ENCODE measurements around the gene CRYBB1. TPM values are rescaled to one million over a fixed set of nuclear protein-coding genes. Genes with fewer than 3 reads are reported as not detected.

CRYBB1 gene
- polyA plus RNA-seq, 3 donors from 2014 or later = not detected

DNA sequence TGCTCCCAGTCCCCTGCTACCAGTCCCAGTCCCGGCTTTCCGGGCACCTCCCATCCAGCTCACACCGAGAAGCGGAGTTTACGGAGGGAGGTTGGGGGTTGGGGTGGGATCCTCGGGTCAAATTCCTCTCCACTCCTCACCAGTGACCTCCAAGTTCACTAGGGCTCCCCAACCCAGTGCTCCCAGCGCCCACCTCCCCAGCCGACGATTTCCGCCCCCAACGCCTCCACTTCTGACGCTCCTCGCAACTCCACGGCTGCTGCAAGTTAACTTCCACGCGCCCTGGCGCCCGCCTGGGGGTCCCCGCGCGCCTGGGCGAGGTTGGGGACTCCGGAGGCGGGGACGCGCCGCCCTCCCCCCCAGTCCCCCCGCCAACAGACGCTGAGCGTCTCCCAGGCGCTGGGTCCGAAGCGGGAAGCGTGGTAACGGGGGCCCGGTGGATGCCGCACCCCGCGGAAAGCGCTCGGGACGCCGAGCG lies 28.4 kb downstream of the CRYBB1 start:
- H3K4me1 Mint-ChIP-seq = peaks cover 86 to 88% of the 10 kb centered on the region in 2 donors
- peak overlapping the region; percentile 91 to 97 (median 95) for H3K27ac Mint-ChIP-seq
- peaks cover 5 to 15% (median 14%) of the 10 kb centered on the region in 3 donors for H3K27me3 Mint-ChIP-seq (ENCODE audit: low read depth in 3 of 3)
- DNase-seq = peak; percentile 36 to 51 (median 45)
- peak overlapping the region; percentile 91 to 98 (median 96) for H3K4me3 Mint-ChIP-seq
- H3K36me3 Mint-ChIP-seq = peaks cover 8 to 12% (median 11%) of the 10 kb centered on the region in 3 donors
- no peaks in the 10 kb centered on the region for H3K9me3 Mint-ChIP-seq

DNA sequence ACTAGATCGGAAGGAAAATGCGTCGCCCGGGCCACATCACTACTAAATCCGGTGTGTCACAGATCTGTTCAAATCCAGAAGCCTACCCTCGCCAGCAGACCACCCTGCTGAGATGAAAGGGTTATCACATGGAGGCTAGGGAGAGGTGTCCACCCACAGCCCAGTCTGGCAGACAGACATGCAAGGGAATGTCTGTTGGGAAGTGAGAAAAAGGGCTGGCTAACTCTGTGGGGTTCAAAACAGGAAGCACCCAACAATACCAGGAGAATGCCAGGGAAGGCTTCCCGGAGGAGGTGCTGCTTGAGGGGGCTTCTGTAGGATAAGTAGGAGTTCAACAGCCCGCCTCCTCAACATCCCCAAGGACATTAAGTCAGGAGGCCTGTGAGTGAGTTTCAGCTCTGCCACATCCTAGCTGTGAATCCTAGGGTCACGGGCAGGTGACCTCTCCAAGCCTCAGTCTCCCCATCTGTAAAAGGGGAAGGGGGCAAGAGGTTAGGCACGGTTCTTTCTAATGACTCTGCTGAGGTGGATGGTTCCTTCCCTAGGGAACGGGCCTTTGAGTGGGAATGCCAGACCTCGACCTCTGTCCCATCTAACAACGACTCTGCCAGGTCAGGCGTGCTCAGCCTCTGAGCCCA lies 29.0 kb downstream of the CRYBB1 start:
- Mint-ChIP-seq H3K27ac (peak overlapping the region; percentile 91 to 97 (median 95)), H3K27me3 (ENCODE audit: low read depth in 3 of 3) (peaks cover 5 to 16% (median 16%) of the 10 kb centered on the region in 3 donors), H3K4me1 (peaks cover 86 to 88% of the 10 kb centered on the region in 2 donors), H3K4me3 (peak overlapping the region; percentile 91 to 98 (median 96)), H3K9me3 (no peaks in the 10 kb centered on the region), H3K36me3 (peaks cover 11 to 12% (median 12%) of the 10 kb centered on the region in 3 donors)
- DNase-seq = no peak

DNA sequence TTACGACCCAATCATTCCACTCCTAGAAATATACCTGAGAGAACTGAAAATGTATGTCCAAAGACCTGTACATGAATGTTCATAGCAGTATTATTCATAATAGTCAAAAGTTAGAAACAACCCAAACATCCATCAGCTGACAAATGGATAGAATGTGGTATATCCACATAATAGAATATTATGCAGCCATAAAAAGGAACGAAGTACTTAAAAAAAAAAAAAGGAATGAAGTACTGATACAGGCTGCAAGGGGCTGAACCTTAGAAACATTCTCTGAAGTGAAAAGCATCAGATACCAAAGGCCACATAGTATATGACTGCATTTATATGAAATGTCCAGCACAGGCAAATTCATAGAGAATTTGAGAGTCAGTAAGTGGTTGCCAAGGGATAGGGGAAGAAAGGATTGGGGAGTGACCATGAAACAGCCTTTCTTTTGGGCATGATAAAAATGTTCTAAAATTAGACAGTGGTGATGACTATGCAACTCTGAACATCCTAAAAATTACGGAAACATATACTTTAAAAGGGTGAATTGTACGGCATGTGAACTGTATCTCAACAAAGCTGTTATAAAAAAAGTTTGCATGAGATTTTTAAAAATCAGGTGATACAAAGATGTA lies 29.7 kb downstream of the CRYBB1 start:
- peak overlapping the region; percentile 91 to 97 (median 95) for H3K27ac Mint-ChIP-seq
- H3K36me3 Mint-ChIP-seq = peaks cover 11 to 13% (median 12%) of the 10 kb centered on the region in 3 donors
- H3K4me1 Mint-ChIP-seq = peaks cover 86 to 88% of the 10 kb centered on the region in 2 donors
- H3K9me3 Mint-ChIP-seq = no peaks in the 10 kb centered on the region
- DNase-seq = no peak
- peaks cover 5 to 16% (median 16%) of the 10 kb centered on the region in 3 donors for H3K27me3 Mint-ChIP-seq (ENCODE audit: low read depth in 3 of 3)
- H3K4me3 Mint-ChIP-seq = peak overlapping the region; percentile 91 to 98 (median 96)

DNA sequence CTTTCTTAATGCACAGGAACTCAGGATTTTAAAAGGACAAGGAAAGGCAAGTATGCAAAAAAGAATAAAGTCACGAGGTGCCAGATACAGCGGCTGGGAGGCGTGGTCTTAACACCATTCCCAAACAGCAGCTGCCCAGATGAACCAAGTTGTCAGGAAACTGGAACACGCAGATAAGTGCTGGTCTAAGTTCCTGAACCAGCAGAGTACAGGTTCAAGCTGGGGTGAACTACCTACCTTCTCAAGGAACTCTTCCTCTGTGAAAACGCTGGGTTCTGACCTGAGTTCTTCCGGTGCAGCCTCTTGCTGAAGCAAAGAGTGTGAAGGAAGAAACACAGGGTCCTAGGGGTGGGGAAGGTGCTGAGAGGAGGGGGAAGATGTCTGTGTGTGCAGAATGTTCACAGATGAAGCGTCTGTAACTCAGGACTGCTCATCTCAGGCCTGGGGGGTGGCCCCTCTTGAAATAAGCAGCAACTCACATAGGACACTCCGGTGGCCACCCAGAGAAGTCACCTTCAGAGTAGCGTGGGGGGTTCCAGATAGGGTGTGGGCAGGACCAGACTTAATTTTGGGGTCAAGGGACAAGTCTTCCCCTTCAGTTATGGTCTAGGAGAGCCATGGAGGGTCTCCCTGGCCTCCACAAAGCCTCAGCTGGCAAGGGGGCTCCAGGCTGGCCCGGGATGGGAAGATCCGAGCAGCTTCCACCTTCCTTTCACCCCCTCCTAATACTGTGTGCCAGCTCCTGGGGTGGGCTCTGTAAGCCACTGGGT lies 31.1 kb downstream of the CRYBB1 start:
- Mint-ChIP-seq H3K9me3 (no peaks in the 10 kb centered on the region), H3K4me1 (peaks cover 85 to 87% of the 10 kb centered on the region in 2 donors)
- DNase-seq = peak; percentile 44 to 52 (median 50)

DNA sequence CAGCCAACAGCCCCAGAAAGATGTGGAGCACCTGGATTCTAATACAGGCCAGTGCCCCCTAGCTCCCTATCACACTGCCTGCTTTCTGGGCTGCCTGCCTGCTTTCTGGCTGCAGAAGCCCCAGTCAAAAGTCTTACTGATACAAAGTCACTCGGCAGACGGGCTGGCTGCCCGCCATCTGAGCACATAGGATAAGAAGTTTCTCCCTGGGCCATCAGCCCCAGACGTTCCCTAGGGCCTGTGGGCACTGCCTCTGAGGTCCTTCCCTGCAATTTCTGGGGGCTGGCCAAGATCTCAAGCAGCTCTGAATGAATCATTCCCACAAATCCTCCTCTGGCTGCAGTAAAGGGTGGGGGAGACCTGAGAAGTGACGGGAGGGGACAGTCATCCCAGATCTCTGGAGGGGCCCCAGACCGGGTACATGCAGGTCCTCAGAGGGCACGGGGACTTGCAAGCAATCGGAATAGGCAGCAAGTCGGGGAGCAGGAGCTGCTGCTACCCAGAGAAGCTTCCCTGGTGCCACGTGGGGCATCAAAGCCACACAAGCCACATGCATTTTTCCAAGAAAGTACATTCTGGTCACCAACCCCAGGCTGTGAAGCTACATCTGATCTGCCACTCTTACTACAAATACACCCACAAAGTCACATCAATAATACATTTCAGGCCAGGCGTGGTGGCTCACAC lies 32.6 kb downstream of the CRYBB1 start:
- no peak for DNase-seq
- H3K4me1 Mint-ChIP-seq = peaks cover 87 to 90% of the 10 kb centered on the region in 2 donors
- H3K27me3 Mint-ChIP-seq (ENCODE audit: low read depth in 3 of 3) = peaks cover 0 to 8% (median 6%) of the 10 kb centered on the region in 3 donors

More for the DNA sequence above, 31.1 kb downstream of the CRYBB1 start:
- peak overlapping the region; percentile 86 to 96 (median 89) for H3K4me3 Mint-ChIP-seq
- peaks cover 0 to 12% (median 7%) of the 10 kb centered on the region in 3 donors for H3K27me3 Mint-ChIP-seq (ENCODE audit: low read depth in 3 of 3)
- peaks cover 11 to 18% (median 13%) of the 10 kb centered on the region in 3 donors for H3K36me3 Mint-ChIP-seq
- H3K27ac Mint-ChIP-seq = peak overlapping the region; percentile 92 to 97 (median 95)

DNA sequence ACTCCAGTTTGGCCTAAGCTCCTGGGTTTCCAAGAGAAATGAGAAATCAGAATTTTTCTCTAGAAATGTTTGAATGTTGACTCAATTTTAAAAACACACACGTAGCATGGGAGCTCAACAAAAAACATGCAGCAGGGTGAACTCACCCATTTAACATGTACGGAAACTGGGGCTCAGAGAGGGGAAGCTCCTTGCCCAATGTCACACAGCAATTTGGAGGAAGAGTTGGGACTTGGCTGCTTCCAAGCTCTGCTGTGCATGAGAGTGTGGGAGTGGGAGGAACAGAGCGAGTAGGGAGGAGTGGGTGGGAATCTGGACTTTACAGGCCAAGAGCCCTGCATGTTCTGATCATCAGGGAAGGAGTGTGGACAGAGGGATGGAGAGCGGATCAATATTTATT lies 33.8 kb downstream of the CRYBB1 start:
- Mint-ChIP-seq H3K36me3 (peaks cover 18 to 36% (median 23%) of the 10 kb centered on the region in 3 donors), H3K4me3 (peak overlapping the region; percentile 82 to 91 (median 87)), H3K9me3 (no peaks in the 10 kb centered on the region), H3K27me3 (ENCODE audit: low read depth in 3 of 3) (peaks cover 0 to 5% (median 4%) of the 10 kb centered on the region in 3 donors), H3K27ac (peak overlapping the region; percentile 92 to 97 (median 95)), H3K4me1 (peaks cover 95 to 99% of the 10 kb centered on the region in 2 donors)
- no peak for DNase-seq

More for the DNA sequence above, 32.6 kb downstream of the CRYBB1 start:
- no peaks in the 10 kb centered on the region for H3K9me3 Mint-ChIP-seq
- H3K27ac Mint-ChIP-seq = peak overlapping the region; percentile 92 to 97 (median 95)
- peaks cover 18 to 30% (median 23%) of the 10 kb centered on the region in 3 donors for H3K36me3 Mint-ChIP-seq
- peak overlapping the region; percentile 82 to 91 (median 87) for H3K4me3 Mint-ChIP-seq

DNA sequence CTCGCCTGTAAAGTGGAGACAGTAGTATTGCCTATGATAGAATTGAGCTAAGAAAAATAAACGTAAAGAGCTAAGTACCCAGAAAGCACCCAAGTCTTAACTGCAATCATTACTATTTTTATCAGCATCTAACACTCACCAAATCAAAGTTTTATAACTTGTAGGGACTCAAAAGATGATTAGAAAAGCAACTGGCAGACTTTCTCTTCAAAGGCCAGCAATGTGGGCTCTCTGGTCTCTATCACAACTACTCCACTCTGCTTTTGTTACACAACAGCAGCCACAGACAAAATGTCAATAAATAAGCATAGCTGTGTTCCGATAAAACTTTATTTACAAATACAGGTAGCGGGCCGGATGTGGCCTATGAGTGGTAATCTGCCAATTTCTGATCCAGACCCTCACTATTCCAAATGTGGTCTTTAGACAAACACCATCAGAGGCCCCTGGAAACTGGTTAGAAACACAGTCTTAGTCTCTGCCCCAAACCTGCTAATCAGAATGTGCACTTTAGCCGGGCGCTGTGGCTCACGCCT lies 36.1 kb downstream of the CRYBB1 start:
- Mint-ChIP-seq H3K9me3 (no peaks in the 10 kb centered on the region), H3K36me3 (peaks cover 12 to 32% (median 18%) of the 10 kb centered on the region in 3 donors), H3K27me3 (ENCODE audit: low read depth in 3 of 3) (peaks cover 1 to 7% (median 2%) of the 10 kb centered on the region in 3 donors), H3K27ac (peak overlapping the region; percentile 19 to 97 (median 92)), H3K4me1 (peaks cover 92 to 93% of the 10 kb centered on the region in 2 donors), H3K4me3 (peak overlapping the region in 3 of 5 donors; percentile 23 to 81 (median 62))
- no peak for DNase-seq

DNA sequence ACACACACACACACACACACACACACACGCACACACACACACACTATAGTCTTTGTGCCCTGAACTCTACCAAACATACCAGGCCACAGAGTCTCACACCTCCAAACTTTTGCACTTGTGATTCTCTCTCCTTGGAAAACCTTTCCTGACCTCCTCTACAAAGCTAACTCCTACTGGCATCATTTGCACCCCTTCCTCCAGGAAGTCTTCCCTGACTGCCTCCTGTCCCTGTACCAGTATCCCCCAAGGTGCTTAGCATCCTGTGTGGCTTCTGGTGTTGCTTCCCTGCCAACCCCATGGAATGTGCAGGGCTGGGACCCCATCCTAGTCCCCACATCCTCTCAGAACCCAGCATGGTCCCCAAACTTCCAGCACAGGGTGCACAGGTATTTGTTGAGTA lies 36.8 kb downstream of the CRYBB1 start:
- peaks cover 12 to 39% (median 23%) of the 10 kb centered on the region in 3 donors for H3K36me3 Mint-ChIP-seq
- H3K27ac Mint-ChIP-seq = peak overlapping the region; percentile 90 to 97 (median 95)
- H3K4me1 Mint-ChIP-seq = peaks cover 92 to 93% of the 10 kb centered on the region in 2 donors
- H3K27me3 Mint-ChIP-seq (ENCODE audit: low read depth in 3 of 3) = peaks cover 1 to 8% (median 2%) of the 10 kb centered on the region in 3 donors
- peak overlapping the region; percentile 60 to 81 (median 68) for H3K4me3 Mint-ChIP-seq
- no peaks in the 10 kb centered on the region for H3K9me3 Mint-ChIP-seq
- DNase-seq = no peak

DNA sequence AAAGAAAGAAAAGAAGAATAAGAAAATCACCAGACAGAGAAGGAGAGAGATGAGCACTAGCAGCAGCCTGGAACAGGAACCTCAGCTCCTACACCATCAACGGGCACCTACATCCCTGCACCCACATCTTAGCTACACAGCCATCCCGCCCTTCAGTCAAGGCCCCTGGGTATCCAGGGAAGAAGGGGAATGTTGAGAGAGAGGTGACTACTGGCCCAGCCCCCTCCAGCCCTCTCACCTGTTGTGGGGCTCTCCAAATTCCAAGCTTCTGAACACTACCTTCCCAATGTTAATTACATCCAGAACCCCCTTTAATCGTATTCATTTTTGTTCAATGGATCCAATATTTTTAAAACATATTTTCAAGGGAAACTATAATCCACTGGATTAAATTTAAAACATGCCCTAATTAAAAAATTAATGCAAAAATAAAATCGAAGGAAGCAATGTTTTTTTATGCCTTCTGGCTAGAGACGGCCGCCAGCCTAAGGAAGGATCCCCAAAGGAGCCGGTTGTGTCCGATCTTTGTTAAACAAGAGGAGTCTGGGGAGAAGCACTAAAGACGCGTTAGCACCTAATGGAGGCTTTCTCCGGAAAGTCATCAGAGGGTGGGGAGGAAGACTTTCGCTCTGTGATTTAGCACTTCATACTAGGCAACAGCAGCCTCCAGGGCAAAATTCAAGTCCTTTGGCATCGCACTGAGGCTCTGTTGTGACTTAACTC lies 37.4 kb downstream of the CRYBB1 start:
- peaks cover 12 to 40% (median 24%) of the 10 kb centered on the region in 3 donors for H3K36me3 Mint-ChIP-seq
- H3K9me3 Mint-ChIP-seq = no peaks in the 10 kb centered on the region
- H3K27ac Mint-ChIP-seq = peak overlapping the region; percentile 90 to 97 (median 95)
- no peak for DNase-seq
- peaks cover 2 to 8% (median 3%) of the 10 kb centered on the region in 3 donors for H3K27me3 Mint-ChIP-seq (ENCODE audit: low read depth in 3 of 3)
- peaks cover 90 to 91% of the 10 kb centered on the region in 2 donors for H3K4me1 Mint-ChIP-seq
- peak overlapping the region; percentile 75 to 85 (median 80) for H3K4me3 Mint-ChIP-seq

DNA sequence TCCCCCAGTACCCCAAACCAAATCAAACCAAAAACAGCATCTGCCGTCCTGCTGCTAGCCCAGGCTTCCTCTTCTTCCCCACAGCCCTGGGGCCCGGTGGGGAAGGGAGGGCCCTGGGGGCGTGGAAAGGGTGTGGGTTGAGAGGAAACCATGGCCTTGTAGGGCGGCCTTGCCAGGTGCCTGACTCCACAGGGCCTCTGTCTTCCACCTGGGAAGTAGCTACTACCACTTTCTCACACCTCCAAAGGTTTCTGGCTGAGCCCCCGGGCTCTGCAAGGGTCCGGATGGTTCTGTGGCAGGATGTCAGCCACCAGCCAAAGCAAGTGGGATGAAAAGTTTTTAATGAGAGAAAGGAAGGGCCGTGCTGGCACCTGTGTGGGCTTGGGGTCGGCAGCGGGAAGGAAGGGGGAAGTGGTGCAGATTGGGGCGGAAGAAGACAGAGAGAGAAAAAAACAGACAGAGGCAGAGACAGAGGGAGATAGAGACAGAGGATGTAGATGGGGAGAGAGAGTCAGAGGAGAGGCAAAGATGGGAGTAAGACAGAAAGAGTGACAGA lies 38.4 kb downstream of the CRYBB1 start:
- H3K36me3 Mint-ChIP-seq = peaks cover 12 to 36% (median 24%) of the 10 kb centered on the region in 3 donors
- H3K27ac Mint-ChIP-seq = peak overlapping the region; percentile 90 to 97 (median 95)
- H3K4me3 Mint-ChIP-seq = peak overlapping the region; percentile 75 to 85 (median 80)
- DNase-seq = peak; percentile 54 to 66 (median 58)
- peaks cover 2 to 8% (median 3%) of the 10 kb centered on the region in 3 donors for H3K27me3 Mint-ChIP-seq (ENCODE audit: low read depth in 3 of 3)
- no peaks in the 10 kb centered on the region for H3K9me3 Mint-ChIP-seq
- H3K4me1 Mint-ChIP-seq = peaks cover 90 to 91% of the 10 kb centered on the region in 2 donors

DNA sequence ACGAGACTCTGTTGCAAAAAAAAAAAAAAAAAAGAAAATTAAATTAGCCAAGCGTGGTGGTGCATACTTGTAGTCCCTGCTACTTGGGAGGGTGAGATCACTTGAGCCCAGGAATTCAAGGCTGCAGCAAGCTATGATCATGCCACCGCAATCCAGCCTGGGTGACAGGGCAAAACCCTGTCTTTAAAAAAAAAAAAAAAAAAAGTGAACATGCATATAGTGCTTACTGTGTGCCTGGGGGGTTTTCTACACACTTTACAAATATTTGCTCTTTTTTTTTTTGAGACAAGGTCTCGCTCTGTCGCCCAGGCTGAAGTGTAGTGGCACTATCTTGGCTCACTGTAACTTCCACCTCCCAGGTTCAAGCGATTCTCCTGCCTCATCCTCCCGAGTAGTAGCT lies 40.7 kb downstream of the CRYBB1 start:
- peaks cover 0 to 5% (median 3%) of the 10 kb centered on the region in 3 donors for H3K27me3 Mint-ChIP-seq (ENCODE audit: low read depth in 3 of 3)
- H3K4me3 Mint-ChIP-seq = no peak overlapping the region
- peak overlapping the region in 3 of 6 donors; percentile 51 to 97 (median 70) for H3K27ac Mint-ChIP-seq
- peaks cover 92% of the 10 kb centered on the region in 2 donors for H3K4me1 Mint-ChIP-seq
- H3K36me3 Mint-ChIP-seq = peaks cover 12 to 42% (median 36%) of the 10 kb centered on the region in 3 donors
- no peak for DNase-seq
- H3K9me3 Mint-ChIP-seq = no peaks in the 10 kb centered on the region

All from immature natural killer cell (primary cell).